HG03342 (cell line): ENCODE data around the gene KLHL34.

Experiments
- ATAC-seq: cut with Tn5 transposase; IDR thresholded peaks from one replicate; pipeline ENCODE4 v1.9.1; 2021; ENCODE audit warnings: mild to moderate bottlenecking, moderate library complexity; ENCODE audit not compliant: unreplicated experiment

Gene KLHL34

DNA sequence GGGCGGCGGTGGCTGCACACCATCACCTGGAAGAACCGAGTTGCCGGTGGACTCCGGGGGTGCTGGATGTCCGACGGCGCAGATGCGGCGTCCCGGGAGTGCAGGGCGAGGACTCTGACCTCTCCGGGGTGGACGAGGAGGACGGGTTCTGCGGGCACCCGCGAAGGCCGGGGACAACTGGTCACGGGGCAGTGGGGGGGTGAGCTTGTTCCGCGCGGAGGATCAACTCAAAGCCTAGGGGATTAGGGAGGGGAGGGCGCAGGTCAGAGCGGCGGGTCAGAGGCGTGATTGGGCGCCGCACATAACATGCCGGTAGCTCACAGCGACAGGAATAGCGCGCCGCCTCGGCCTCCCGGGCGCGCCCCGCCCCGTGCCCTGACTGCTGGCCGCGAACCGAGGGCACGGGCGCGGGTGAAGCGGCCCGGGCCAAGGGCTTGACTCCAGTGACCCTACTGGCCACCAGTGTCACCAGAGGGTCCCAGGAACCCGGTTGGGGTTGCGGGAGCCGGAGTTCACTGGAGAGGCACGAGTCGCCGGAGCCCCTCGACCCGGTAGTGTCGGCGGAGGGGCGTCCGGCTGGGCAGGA is at the start of gene KLHL34:
KLHL34 (minus strand) TSS at position 179 of the 586 bp plus-strand sequence. CDS start 542 bp downstream, outside the sequence.
- ATAC-seq: peak; percentile 32

GRCh38 chrX:21705225-21705624 is 47.1 kb upstream of the KLHL34 start:
- no peak for ATAC-seq

DNA sequence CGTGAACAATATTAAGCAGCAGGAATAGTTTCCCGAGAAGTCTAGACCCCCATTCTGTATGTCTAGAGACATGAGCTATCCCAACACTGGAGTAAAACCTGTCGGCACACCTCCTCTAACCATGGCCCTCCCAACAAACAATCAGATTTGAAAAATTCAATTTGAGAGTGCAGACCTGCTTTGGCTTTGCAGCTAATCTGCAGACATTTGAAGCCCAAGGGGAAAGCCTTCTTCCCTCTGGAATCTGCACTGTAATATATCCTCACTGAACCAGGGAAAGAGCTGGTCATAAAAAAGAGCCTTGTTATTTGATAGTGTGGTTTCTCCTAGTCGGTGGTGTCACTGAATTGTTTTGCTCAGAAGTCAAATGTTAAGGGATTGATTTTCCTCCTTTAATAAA is 44.6 kb upstream of the KLHL34 start:
- no peak for ATAC-seq

DNA sequence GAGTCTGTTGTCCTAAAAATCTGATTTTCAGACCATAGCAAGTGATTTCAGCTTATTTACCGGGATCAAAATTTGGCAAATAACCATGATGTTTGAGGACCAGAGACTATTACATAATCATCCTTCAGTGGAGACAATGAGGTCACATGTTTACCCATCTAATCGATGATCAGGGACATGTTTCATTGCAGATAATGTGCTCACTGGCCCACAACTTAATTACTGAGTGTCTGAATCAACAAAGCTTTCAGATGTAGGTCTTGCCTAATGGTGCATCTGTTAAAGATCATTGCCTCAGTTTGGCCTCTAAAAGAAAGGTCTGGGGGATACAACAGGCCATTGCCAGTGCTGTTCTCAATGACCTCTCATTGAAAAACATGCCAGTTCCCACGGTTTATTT is 42.8 kb upstream of the KLHL34 start:
- no peak for ATAC-seq

- no peak for ATAC-seq
Observed at GRCh38 chrX:21700275-21700674, 42.1 kb upstream of the KLHL34 start.

- ATAC-seq: no peak
Observed at GRCh38 chrX:21699136-21699535, 41.0 kb upstream of the KLHL34 start.

DNA sequence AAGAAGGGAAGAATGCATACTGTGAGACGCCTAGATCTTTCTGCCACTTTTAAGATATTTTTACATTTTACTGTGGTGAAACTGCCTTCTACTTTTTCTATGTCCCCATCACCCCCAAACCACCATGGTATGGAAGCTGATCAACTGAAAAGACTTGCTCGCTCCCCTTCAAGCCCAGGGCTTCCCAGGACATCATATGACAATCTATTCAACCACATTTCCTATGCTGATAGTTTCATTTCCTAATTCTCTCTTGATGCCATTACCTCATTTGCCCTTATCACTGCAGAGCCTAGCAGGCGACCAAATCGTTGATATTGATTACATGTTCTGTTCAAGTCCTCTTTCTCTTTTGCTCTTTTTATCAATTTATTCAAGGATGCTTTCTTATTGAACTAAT is 40.1 kb upstream of the KLHL34 start:
- no peak for ATAC-seq

DNA sequence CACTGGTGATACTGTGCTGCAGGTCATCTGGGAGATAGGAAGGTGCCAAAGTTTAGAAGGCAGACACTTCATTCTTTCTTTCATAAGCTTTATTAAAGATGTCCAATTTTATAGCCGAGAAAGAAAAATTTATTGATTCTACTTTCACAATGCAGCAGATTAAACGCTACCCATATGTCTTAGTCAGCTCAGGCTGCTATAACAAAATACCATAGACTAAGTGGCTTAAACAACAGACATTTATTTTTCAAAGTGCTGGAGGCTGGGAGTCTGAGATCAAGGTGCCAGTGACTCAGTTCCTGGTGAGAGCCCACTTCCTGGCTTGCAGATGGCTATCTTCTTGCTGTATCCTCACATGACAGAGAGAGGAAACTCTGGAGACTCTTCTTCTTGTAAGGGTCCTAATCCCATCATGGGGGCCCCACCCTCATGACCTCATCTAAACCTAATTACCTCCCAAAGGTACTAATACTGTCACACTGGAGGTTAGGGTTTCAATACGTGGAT is 33.4 kb upstream of the KLHL34 start:
- no peak for ATAC-seq

GRCh38 chrX:21683941-21684340 is 25.8 kb upstream of the KLHL34 start:
- no peak for ATAC-seq

DNA sequence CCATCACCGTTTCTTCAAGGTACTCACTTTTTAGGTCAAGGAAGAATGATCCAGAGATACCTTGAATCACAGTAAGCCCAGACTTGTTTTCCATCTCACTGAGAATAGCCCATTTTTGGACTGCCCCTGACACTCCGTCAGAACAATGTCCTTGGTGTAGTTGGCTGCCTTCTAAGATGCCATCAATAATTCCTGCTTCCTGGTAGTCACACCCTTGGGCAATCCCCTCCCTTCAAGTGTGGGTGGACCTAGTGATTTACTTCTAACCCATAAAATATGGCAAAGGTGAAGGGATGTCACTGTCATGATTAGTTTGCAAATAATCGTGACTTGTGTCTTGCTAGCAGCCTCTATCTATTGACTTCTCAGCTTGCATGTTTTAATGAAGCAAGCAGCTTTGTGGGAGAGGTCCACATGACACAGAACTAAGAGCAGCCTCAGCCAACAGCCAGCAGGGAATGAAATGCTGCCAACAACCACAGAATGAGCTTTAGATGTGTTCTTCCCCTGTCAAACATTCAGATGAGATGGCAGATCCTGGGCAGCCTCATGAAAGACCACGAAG is 20.0 kb upstream of the KLHL34 start:
- no peak for ATAC-seq

DNA sequence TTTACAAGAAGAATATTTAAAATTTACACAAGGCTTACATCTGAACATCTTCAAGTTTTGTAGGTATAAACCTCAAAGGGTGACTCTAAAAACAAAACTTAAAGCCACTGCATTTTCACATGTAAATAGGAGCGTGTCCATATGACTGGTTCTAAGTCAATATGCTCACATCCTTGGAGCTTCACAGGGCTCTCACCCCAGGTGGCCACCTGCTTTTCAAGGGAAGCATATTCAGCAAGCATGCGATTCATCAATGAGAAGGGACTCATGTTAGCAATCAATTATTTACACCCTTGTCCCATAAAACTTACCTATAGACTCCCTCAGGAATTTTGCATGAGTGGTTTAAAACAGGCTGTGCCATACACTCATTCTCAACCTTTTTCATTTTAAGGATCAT is 17.8 kb upstream of the KLHL34 start:
- ATAC-seq: no peak

DNA sequence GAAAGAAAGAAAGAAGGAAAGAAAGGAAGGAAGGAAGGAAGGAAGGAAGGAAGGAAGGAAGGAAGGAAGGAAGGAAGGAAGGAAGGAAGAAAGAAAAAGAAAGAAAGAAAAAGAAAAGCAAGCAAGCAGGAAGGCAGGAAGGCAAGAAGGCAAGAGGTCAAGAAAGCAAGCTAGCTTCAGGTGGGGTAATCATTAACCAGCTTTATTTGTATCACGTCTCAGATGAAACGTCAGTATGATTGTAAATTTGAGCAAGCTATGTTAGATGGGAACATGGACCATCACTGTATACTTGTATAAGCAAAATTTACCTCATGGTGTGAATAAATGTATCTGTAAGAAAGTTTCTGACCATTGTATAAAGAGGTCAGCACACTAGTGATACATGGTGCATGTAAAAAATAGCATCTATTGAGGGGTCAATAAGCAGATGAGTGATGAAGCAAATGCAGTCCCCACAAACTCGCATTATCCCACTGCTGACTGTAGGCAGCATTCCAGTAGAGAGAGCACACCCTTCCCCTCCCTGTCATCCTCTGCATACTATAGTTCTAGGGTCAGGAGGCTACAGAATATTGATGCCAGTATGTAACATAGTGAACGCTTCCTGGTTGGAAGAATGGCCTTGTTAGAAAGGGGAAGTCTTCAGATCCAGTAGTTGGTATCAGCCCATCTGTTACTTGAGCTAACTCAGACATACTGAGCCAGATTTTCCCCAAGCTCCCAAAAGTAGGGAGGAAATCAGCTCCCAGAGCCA is 16.5 kb upstream of the KLHL34 start:
- ATAC-seq: no peak

DNA sequence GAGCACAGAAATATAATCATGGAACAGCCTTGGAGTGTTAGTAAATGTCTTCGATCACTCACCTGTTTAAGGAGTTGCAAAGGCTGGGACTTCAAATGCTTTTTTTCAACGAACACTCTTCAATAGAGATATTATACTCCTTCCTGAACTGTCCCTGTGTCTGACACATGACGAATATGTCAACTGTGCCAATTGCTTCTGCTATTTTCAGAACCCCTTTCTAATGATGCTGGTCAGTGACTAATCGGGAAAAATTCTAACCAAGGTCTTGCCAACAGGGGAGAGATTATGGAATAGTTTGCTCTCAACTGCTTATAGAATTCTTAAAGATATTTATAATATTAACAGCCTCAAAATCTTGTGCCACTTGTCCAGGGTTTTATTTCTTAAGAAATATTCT is 8.5 kb upstream of the KLHL34 start:
- no peak for ATAC-seq

GRCh38 chrX:21666252-21666651 is 8.1 kb upstream of the KLHL34 start:
- no peak for ATAC-seq

DNA sequence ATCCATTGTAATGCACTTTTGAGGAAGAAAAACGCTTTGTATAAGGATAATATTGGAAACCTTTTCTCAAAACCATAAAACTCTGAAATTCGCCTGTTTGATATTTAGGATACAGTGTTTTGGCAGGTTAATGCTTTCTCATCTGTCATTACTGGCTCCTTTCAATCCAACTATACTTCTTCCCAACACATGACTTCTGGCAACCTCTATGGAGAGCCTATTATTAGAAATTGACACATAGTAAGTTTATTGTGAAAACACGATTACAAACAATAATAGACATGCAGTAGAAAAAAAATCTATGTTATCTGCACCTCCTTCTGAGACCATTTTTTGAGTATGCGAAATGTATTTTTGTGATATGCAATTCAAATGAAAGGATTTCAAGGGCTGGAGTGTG is 4.6 kb upstream of the KLHL34 start:
- no peak for ATAC-seq

DNA sequence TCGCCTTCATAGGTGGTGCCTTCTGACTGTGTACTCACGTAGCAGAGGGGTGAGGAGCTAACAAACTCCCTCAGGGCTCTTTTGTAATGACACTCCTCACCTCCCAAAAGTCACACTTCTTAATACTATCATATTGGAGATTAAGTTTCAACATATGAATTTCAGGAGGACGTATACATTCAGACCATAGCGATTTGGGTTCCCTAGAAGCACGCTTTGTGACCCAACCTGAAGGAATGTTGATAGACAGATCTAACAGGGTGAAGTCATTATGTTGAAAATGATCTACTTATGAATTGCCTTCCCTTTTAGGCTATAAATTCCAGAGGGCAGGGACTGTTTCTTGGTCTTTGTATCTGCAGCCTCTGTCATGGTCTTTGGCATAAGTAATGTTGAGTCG is 3.2 kb upstream of the KLHL34 start:
- no peak for ATAC-seq

DNA sequence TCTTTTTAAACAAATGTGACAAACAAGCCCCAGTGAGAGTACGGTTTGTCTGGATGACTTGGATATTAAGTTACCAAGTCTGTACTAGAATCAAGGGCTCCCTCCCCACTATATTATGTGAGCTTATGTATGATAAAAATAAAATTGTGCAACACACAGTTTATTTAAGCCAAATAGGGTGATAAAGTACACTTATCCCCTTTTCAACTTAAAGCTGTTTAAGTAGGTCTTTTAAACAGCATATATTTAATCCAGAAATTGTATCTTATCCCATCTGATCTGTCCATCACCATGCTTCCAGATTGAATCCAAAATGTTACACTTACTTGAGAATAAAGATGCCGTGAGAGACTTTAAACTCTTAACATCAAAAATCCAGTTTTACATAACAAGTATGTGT is 2.0 kb upstream of the KLHL34 start:
- no peak for ATAC-seq

- ATAC-seq: no peak
Observed at GRCh38 chrX:21659320-21659719, 1.2 kb upstream of the KLHL34 start.

- peak; percentile 41 for ATAC-seq
Observed at GRCh38 chrX:21658746-21659145, 616 bp upstream of the KLHL34 start.

DNA sequence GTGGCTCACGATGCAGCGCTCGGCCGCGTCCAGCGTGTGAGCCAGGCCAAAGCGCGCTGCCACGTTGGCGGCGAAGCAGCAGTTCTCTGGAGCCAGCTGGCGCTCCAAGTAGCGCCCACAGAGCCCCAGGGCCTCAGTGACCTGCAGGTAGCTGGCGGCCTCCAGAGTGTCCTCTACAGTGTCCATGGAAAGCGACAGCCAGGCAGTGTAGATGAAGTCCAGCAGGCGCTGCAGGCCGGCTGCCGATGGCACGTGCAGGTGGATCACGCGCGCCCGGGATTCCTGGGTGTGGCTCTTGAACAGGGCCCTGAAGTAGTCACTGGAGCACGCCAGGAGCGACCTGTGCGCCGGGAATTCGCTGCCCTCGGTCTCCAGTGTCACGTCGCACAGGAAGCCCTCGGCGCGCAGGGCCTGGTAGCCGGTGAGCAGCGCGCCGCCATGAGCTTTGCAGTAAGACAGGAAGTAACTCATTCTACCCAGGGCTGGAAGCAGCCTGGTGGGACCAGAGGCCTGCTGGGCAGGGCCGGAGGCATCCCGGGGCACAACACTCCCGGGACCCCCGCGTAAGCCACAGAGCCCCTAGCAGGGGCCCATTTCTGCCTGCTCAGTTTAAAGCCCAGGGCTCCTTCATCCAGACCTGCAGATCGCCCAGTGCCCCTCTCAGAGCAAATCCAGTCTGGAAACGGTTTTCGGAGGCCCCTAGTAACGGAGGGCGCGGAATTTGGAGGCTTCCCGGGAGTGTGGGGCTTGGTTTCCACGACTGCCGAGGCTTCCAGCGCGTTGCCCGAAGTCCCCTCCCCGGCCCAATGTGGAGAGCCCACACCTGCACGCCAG is 595 bp downstream of the KLHL34 start:
- peak; percentile 10 for ATAC-seq

- no peak for ATAC-seq
Observed at GRCh38 chrX:21656587-21657317, 1.4 kb downstream of the KLHL34 start.
